ENCODE data around the gene POLR3A.

DNA sequence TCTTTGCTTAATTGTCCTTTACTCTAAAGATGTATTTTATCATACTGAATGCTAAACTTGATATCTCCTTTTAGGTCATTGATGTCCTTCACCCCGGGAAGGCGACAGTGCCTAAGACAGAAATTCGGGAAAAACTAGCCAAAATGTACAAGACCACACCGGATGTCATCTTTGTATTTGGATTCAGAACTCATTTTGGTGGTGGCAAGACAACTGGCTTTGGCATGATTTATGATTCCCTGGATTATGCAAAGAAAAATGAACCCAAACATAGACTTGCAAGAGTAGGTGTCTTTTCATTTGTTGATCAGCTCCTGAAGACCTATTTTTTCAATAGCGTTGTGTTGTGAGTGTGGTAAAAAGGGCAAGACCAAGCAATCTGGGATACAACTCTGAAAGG is 6.1 kb upstream of the POLR3A start:
- TF ChIP-seq, protein P1, sequence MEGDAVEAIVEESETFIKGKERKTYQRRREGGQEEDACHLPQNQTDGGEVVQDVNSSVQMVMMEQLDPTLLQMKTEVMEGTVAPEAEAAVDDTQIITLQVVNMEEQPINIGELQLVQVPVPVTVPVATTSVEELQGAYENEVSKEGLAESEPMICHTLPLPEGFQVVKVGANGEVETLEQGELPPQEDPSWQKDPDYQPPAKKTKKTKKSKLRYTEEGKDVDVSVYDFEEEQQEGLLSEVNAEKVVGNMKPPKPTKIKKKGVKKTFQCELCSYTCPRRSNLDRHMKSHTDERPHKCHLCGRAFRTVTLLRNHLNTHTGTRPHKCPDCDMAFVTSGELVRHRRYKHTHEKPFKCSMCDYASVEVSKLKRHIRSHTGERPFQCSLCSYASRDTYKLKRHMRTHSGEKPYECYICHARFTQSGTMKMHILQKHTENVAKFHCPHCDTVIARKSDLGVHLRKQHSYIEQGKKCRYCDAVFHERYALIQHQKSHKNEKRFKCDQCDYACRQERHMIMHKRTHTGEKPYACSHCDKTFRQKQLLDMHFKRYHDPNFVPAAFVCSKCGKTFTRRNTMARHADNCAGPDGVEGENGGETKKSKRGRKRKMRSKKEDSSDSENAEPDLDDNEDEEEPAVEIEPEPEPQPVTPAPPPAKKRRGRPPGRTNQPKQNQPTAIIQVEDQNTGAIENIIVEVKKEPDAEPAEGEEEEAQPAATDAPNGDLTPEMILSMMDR (IDR thresholded peaks at IDR 0.05): no peak
- TF ChIP-seq POLR2A (IDR thresholded peaks at IDR 0.05): no peak

Measured in esophagus squamous epithelium (tissue), 4 donors.